PC-9 (cell line): Measurements from ENCODE around the gene GPR12.

Source experiments
- CTCF ChIP-seq: fragments of 200-600 bp; sonication (generic); conservative IDR thresholded peaks from 2 replicates; pipeline ENCODE4 v1.6.1; 2017; ENCODE audit warnings: mixed run types, antibody characterized with exemption, mild to moderate bottlenecking, moderate library complexity
- EZH2 ChIP-seq: fragments of 200-600 bp; sonication (generic); IDR thresholded peaks from 2 replicates; pipeline ENCODE4 v1.8.0; 2017; ENCODE audit warnings: antibody characterized with exemption, low read depth

GRCh38 chr13:26758496-26759157 lies 2.0 kb downstream of the GPR12 start:
- TF ChIP-seq CTCF (no peak), EZH2 (no peak)
